Neuronal stem cell (in vitro differentiated cells): ENCODE data around the gene RAP1GAP.
A peak's percentile ranks its signal among the peaks of the same experiment; 100 is the strongest.

Experiments
- DNase-seq: peaks from one replicate; pipeline ENCODE4 v3.0.0-alpha.2; 2013; ENCODE audit warnings: low spot score
- H2AFZ ChIP-seq: one replicate; pipeline ENCODE4 v1.6.1; 2013; ENCODE audit warnings: mild to moderate bottlenecking, low read length, inconsistent platforms
- H2AK5ac ChIP-seq: 2 replicates; pipeline ENCODE4 v1.6.1; 2013; ENCODE audit warnings: low read depth, mild to moderate bottlenecking, inconsistent platforms, low read length, moderate library complexity, mixed read lengths
- H2BK120ac ChIP-seq: 2 replicates; pipeline ENCODE4 v1.6.1; 2013; ENCODE audit warnings: low read depth, mild to moderate bottlenecking, inconsistent platforms, low read length, moderate library complexity, mixed read lengths
- H2BK12ac ChIP-seq: one replicate; pipeline ENCODE4 v1.6.1; 2013; ENCODE audit warnings: low read length, inconsistent platforms
- H2BK15ac ChIP-seq: 2 replicates; pipeline ENCODE4 v1.6.1; 2013; ENCODE audit warnings: mild to moderate bottlenecking, low read length, inconsistent platforms, mixed read lengths
- H2BK5ac ChIP-seq: one replicate; pipeline ENCODE4 v1.6.1; 2013; ENCODE audit warnings: inconsistent platforms, mild to moderate bottlenecking, low read length, moderate library complexity
- H3K14ac ChIP-seq: one replicate; pipeline ENCODE4 v1.6.1; 2013; ENCODE audit warnings: low read length, inconsistent platforms
- H3K18ac ChIP-seq: 2 replicates; pipeline ENCODE4 v1.6.1; 2013; ENCODE audit warnings: low read length, inconsistent platforms
- H3K23ac ChIP-seq: 2 replicates; pipeline ENCODE4 v1.6.1; 2013; ENCODE audit warnings: low read depth, mild to moderate bottlenecking, mixed read lengths, low read length, inconsistent platforms; ENCODE audit not compliant: poor library complexity
- H3K27ac ChIP-seq: replicated peaks from 3 replicates; pipeline ENCODE4 v1.5.1; 2013; ENCODE audit warnings: low read length, inconsistent platforms
- H3K27me3 ChIP-seq, 3 experiments: 2 replicates each; pipeline ENCODE4 v1.6.1; 2013; ENCODE audit warnings: low read length in 3 of 3, mild to moderate bottlenecking in 2 of 3, inconsistent platforms in 1 of 3, low read depth in 1 of 3, mixed read lengths in 1 of 3, moderate library complexity in 1 of 3; ENCODE audit not compliant: control insufficient read depth in 3 of 3, insufficient read depth in 3 of 3
- H3K36me3 ChIP-seq, 2 donors: replicated peaks in 1 of 2; 2 replicates each; pipeline ENCODE4 v1.6.1; 2013; ENCODE audit warnings: low read length in 2 of 2; ENCODE audit not compliant: control insufficient read depth in 2 of 2, insufficient read depth in 2 of 2
- H3K4ac ChIP-seq: 2 replicates; pipeline ENCODE4 v1.6.1; 2013; ENCODE audit warnings: inconsistent platforms, mild to moderate bottlenecking, low read length, moderate library complexity
- H3K4me1 ChIP-seq, 2 donors: 1 replicate in 1 of 2; 2 replicates in 1 of 2; pipeline ENCODE4 v1.6.1; 2013; ENCODE audit warnings: low read length in 2 of 2, low read depth in 1 of 2; ENCODE audit not compliant: control insufficient read depth in 2 of 2, insufficient read depth in 1 of 2
- H3K4me2 ChIP-seq: one replicate; pipeline ENCODE4 v1.6.1; 2013; ENCODE audit warnings: mild to moderate bottlenecking, low read length, inconsistent platforms; ENCODE audit not compliant: insufficient read depth, poor library complexity, severe bottlenecking
- H3K4me3 ChIP-seq, 2 donors: 2 replicates each; pipeline ENCODE4 v1.5.1; 2013; ENCODE audit warnings: low read length in 2 of 2, mild to moderate bottlenecking in 2 of 2, inconsistent platforms in 1 of 2, moderate library complexity in 1 of 2
- H3K79me1 ChIP-seq: one replicate; pipeline ENCODE4 v1.6.1; 2013; ENCODE audit warnings: low read depth, mild to moderate bottlenecking, inconsistent platforms, low read length, moderate library complexity
- H3K9ac ChIP-seq: one replicate; pipeline ENCODE4 v1.6.1; 2013; ENCODE audit warnings: mild to moderate bottlenecking, low read depth, low read length, inconsistent platforms; ENCODE audit not compliant: poor library complexity
- H3K9me3 ChIP-seq, 2 donors: replicated peaks in 1 of 2; 2 replicates each; pipeline versions ENCODE3 to v1.6.1; 2013; ENCODE audit warnings: low read length in 2 of 2, mild to moderate bottlenecking in 2 of 2, inconsistent platforms in 1 of 2, low read depth in 1 of 2, mixed read lengths in 1 of 2, moderate library complexity in 1 of 2; ENCODE audit not compliant: control insufficient read depth in 2 of 2, insufficient read depth in 1 of 2
- H4K8ac ChIP-seq: one replicate; pipeline ENCODE4 v1.6.1; 2013; ENCODE audit warnings: low read depth, mild to moderate bottlenecking, inconsistent platforms, low read length, moderate library complexity
- H4K91ac ChIP-seq: one replicate; pipeline ENCODE4 v1.6.1; 2013; ENCODE audit warnings: low read length, low read depth, mild to moderate bottlenecking, inconsistent platforms; ENCODE audit not compliant: poor library complexity
- WGBS, 2 donors: extraction: QIAGEN DNeasy Blood & Tissue Kit; methylation state at CpG; one replicate each; pipeline ENCODE4 v1.1.7; 2013; ENCODE audit warnings: missing lambda C conversion rate in 2 of 2, mixed read lengths in 1 of 2; ENCODE audit not compliant: insufficient read length in 2 of 2, insufficient replicate concordance in 1 of 2; ENCODE audit errors: extremely low coverage in 2 of 2; 5-methylcytosine and 5-hydroxymethylcytosine counted together

The RAP1GAP gene

DNA sequence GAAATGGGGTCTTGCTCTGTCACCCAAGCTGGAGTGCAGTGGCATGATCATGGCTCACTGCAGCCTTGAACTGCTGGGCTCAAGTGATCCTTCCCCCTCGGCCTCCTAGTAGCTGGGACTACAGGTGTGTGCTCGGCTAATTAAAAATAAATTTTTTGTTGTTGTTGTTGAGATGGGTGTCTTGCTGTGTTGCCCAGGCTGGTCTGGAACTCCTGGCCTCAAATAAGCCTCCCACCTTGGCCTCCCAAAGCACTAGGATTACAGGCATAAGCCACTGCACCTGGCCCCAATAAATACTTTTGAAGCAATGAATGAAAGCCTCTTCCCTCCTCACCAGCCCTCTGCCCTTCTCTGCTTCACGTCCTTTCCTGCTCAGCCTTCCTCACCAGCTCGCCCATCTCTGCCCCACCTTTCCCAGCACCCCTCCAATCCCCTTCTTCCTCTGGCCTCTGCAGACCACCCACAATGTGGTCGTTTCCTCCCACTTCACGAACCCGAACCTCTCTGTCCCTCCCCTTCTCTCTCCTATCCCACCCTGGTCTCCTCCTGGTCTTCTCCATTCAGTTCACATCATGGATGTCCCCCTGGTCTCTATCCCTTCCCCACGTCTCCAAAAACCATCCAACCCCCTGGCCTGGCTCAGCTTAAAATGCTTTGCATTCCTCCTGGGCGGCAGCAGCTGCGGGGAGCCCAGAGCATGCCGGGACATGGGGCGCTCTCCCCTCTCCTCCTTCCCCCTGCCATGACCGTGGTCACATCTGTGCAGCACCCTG lies 38.4 kb downstream of the RAP1GAP start:
- Histone ChIP-seq H2AK5ac (peak overlapping the region; percentile 47), H3K9ac (peak overlapping the region; percentile 64), H2BK15ac (no peak overlapping the region), H3K4me3 (no peak overlapping the region), H3K4ac (no peak overlapping the region), H2BK12ac (no peak overlapping the region), H2BK120ac (no peak overlapping the region), H3K4me2 (no peak overlapping the region), H3K27me3 (peaks cover 0 to 2% (median 0%) of the 10 kb centered on the region in 3 experiments), H4K91ac (no peak overlapping the region), H3K18ac (peak overlapping the region; percentile 33), H3K27ac (peak overlapping the region; percentile 22), H2AFZ (peak overlapping the region; percentile 36), H3K14ac (no peak overlapping the region), H4K8ac (peak overlapping the region; percentile 27), H3K9me3 (no peaks in the 10 kb centered on the region), H2BK5ac (no peak overlapping the region), H3K23ac (no peak overlapping the region), H3K36me3 (no peaks in the 10 kb centered on the region), H3K4me1 (peaks cover 16 to 21% of the 10 kb centered on the region in 2 donors), H3K79me1 (peaks cover 2% of the 10 kb centered on the region)
- no CpG with 5 or more reads among the region's 13 CpGs for WGBS, 2 donors
- no peak for DNase-seq

DNA sequence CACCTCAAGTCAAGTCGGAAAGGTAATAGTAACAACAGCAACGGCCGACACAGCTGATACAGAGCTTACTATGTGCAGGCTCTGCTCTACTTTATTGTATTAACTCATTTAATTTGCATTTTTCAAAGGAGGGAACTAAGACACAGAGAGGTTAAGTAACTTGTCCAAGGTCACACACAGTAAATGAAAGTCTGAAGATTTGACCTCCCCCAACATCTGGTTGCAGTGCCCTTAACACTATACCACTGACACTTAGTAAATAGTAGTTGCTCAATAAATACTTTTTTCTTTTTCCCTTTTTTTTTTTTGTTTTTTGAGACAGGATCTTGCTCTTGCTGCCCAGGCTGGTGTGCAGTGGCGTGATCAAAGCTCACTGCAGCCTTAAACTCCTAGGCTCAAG lies 39.2 kb downstream of the RAP1GAP start:
- Histone ChIP-seq H3K18ac (peak overlapping the region; percentile 33), H3K4me2 (no peak overlapping the region), H3K27me3 (peaks cover 0 to 2% (median 0%) of the 10 kb centered on the region in 3 experiments), H2AFZ (no peak overlapping the region), H3K79me1 (peaks cover 2% of the 10 kb centered on the region), H3K4me3 (no peak overlapping the region), H3K23ac (no peak overlapping the region), H2AK5ac (peak overlapping the region; percentile 47), H3K4me1 (peaks cover 16 to 18% of the 10 kb centered on the region in 2 donors), H3K9ac (peak overlapping the region; percentile 34), H4K91ac (no peak overlapping the region), H2BK120ac (no peak overlapping the region), H2BK12ac (no peak overlapping the region), H3K4ac (no peak overlapping the region), H3K27ac (no peak overlapping the region), H3K14ac (no peak overlapping the region), H2BK15ac (peak overlapping the region; percentile 63), H3K36me3 (no peaks in the 10 kb centered on the region), H4K8ac (no peak overlapping the region), H2BK5ac (no peak overlapping the region), H3K9me3 (no peaks in the 10 kb centered on the region)
- no peak for DNase-seq
- no CpG with 5 or more reads among the region's 4 CpGs for WGBS, 2 donors

DNA sequence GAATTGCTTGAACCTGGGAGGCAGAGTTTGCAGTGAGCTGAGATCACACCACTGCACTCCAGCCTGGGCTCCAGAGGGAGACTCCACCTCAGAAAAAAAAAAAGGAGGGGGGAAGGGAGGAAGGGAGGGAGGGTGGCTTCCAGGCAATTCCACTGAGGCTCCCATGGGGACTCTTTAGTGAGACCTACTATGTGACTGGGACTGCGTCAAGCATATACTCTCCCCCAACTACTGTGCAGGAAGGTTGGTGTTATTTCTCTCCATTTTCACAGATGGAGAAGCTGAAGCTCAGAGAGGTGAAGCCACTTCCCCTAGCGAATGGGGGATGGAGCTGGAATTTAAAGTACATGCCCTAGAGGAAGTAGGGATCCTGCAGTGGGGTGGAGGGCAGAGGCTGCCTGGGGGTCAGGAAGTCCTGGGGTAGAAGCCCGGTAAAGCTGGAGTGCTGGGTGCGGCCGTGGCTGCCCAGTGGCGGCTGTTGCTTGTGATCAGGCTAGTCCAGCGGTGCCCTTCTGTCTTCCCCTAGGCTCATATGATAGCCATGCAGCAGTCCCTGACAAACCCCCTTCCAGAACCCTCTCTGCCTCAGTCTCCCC lies 40.3 kb downstream of the RAP1GAP start:
- Histone ChIP-seq H3K4me2 (no peak overlapping the region), H2BK15ac (peak overlapping the region; percentile 63), H4K8ac (no peak overlapping the region), H2AFZ (no peak overlapping the region), H3K14ac (no peak overlapping the region), H4K91ac (peak overlapping the region; percentile 45), H3K79me1 (peaks cover 2% of the 10 kb centered on the region), H3K9me3 (no peaks in the 10 kb centered on the region), H3K18ac (no peak overlapping the region), H3K27me3 (peaks cover 0 to 6% (median 0%) of the 10 kb centered on the region in 3 experiments), H3K36me3 (no peaks in the 10 kb centered on the region), H2BK12ac (no peak overlapping the region), H3K23ac (no peak overlapping the region), H2BK5ac (no peak overlapping the region), H3K4me3 (no peak overlapping the region), H3K4me1 (peaks cover 16% of the 10 kb centered on the region in 2 donors), H2BK120ac (no peak overlapping the region), H3K27ac (no peak overlapping the region), H2AK5ac (no peak overlapping the region), H3K9ac (no peak overlapping the region), H3K4ac (no peak overlapping the region)
- no peak for DNase-seq
- WGBS, 2 donors = no CpG with 5 or more reads among the region's 7 CpGs

DNA sequence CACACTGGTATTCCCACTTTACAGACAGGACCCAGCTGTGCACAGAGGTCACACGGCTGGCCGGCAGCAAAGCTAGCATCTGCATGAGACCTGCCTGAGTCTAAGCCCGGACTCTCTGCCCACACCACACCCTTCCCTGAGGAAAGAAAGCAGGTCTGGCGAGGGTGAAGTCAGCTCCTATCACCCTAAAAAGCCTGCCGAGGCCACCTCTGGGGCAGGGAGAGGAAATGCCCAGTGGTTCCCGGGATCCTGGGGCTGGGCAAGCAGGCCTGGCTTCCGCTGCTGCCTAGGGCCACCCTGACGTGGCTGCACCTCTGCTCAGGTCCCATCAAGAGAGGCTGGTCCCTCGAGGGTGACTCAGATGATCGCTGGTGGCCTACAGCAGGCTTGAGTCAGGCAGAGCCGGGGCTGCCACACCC lies 42.2 kb downstream of the RAP1GAP start:
- no peak overlapping the region for H2AFZ ChIP-seq
- H3K36me3 ChIP-seq = no peaks in the 10 kb centered on the region
- peak overlapping the region; percentile 51 for H2BK15ac ChIP-seq
- DNase-seq = no peak
- H2AK5ac ChIP-seq = peak overlapping the region; percentile 86
- no peak overlapping the region for H4K91ac ChIP-seq
- H3K4me1 ChIP-seq = peaks cover 9 to 15% of the 10 kb centered on the region in 2 donors
- no peak overlapping the region for H2BK12ac ChIP-seq
- no peak overlapping the region for H4K8ac ChIP-seq
- peak overlapping the region; percentile 58 for H3K18ac ChIP-seq
- H3K4ac ChIP-seq = no peak overlapping the region
- H3K9ac ChIP-seq = peak overlapping the region; percentile 16
- H2BK5ac ChIP-seq = peak overlapping the region; percentile 80
- H2BK120ac ChIP-seq = peak overlapping the region; percentile 61
- H3K4me3 ChIP-seq = no peak overlapping the region
- peaks cover 0 to 23% (median 7%) of the 10 kb centered on the region in 3 experiments for H3K27me3 ChIP-seq
- no peaks in the 10 kb centered on the region for H3K79me1 ChIP-seq
- no peak overlapping the region for H3K27ac ChIP-seq
- no peak overlapping the region for H3K4me2 ChIP-seq
- WGBS, 2 donors = no CpG with 5 or more reads among the region's 11 CpGs
- peak overlapping the region; percentile 91 for H3K14ac ChIP-seq
- H3K9me3 ChIP-seq = no peaks in the 10 kb centered on the region
- peak overlapping the region; percentile 87 for H3K23ac ChIP-seq
